ENCODE measurements around the gene RERE. TPM values are rescaled to one million over a fixed set of nuclear protein-coding genes. Genes with fewer than 3 reads are reported as not detected.

RERE gene
- total and polyA plus RNA-seq, 12 donors = 33.4 to 146 (median 72.7) TPM

GRCh38 chr1:8427493-8427892 is 389.9 kb downstream of the RERE start:
- H3K4me1 ChIP-seq (replicated peaks in 1 of 2) = peaks cover 16 to 33% of the 10 kb centered on the region in 2 donors
- H3K27ac ChIP-seq = peak overlapping the region in 2 of 5 donors; percentile 28 to 65
- no peak overlapping the region for H3K4me3 ChIP-seq
- WGBS, 4 donors = 77 to 85% (median 78%) methylated on average over 5 of the region's 5 CpGs
- intact Hi-C loops (cut with DNase I) = no loop called here
- no peaks in the 10 kb centered on the region for H3K9me3 ChIP-seq (replicated peaks in 1 of 3)
- H3K36me3 ChIP-seq (replicated peaks in 1 of 2) = no peaks in the 10 kb centered on the region
- no peak for TF ChIP-seq POLR2A (IDR thresholded peaks at IDR 0.05)
- TF ChIP-seq, protein P1, sequence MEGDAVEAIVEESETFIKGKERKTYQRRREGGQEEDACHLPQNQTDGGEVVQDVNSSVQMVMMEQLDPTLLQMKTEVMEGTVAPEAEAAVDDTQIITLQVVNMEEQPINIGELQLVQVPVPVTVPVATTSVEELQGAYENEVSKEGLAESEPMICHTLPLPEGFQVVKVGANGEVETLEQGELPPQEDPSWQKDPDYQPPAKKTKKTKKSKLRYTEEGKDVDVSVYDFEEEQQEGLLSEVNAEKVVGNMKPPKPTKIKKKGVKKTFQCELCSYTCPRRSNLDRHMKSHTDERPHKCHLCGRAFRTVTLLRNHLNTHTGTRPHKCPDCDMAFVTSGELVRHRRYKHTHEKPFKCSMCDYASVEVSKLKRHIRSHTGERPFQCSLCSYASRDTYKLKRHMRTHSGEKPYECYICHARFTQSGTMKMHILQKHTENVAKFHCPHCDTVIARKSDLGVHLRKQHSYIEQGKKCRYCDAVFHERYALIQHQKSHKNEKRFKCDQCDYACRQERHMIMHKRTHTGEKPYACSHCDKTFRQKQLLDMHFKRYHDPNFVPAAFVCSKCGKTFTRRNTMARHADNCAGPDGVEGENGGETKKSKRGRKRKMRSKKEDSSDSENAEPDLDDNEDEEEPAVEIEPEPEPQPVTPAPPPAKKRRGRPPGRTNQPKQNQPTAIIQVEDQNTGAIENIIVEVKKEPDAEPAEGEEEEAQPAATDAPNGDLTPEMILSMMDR (IDR thresholded peaks at IDR 0.05) = no peak
- no peaks in the 10 kb centered on the region for H3K27me3 ChIP-seq
- no peak for DNase-seq

- Histone ChIP-seq H3K9me3 (replicated peaks in 1 of 3) (no peaks in the 10 kb centered on the region), H3K27ac (peak overlapping the region in 2 of 5 donors; percentile 17 to 28), H3K36me3 (replicated peaks in 1 of 2) (no peaks in the 10 kb centered on the region), H3K4me3 (no peak overlapping the region), H3K4me1 (replicated peaks in 1 of 2) (peaks cover 16 to 35% of the 10 kb centered on the region in 2 donors), H3K27me3 (no peaks in the 10 kb centered on the region)
- TF ChIP-seq, protein P1 (IDR thresholded peaks at IDR 0.05) = no peak
- TF ChIP-seq POLR2A (IDR thresholded peaks at IDR 0.05) = no peak
- 87 to 94% (median 91%) methylated on average over 4 of the region's 4 CpGs for WGBS, 4 donors
- no peak for DNase-seq
- intact Hi-C loops (cut with DNase I) = no loop called here
Measured at GRCh38 chr1:8426996-8427395, 390.4 kb downstream of the RERE start.

DNA sequence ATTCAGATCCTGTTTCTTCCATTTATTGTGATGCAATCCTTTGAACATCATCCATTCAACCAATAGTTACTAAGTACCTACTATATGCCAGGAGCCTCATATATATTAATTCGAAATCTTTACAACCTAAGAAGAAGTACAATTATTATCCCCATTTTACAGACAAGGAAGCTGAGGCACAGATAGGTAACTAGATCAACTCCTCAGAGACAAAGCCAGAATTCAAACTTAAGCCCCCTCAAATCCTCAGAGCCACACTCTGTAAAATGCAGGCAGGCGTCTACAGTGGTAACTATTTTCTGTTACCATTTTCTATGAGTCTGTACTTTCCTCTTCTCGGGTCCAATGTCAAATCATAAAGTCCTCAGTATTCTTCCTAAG is 391.7 kb downstream of the RERE start:
- Histone ChIP-seq H3K9me3 (replicated peaks in 1 of 3) (no peaks in the 10 kb centered on the region), H3K36me3 (replicated peaks in 1 of 2) (peaks cover 0 to under 1% of the 10 kb centered on the region in 2 donors), H3K27ac (no peak overlapping the region), H3K27me3 (no peaks in the 10 kb centered on the region), H3K4me1 (replicated peaks in 1 of 2) (peaks cover 16 to 45% of the 10 kb centered on the region in 2 donors), H3K4me3 (no peak overlapping the region)
- no peak for DNase-seq
- TF ChIP-seq, protein P1 (IDR thresholded peaks at IDR 0.05) = no peak
- TF ChIP-seq POLR2A (IDR thresholded peaks at IDR 0.05) = no peak
- intact Hi-C loops (cut with DNase I) = no loop called here
- WGBS, 4 donors = 89 to 100% (median 96%) methylated on average over 3 of the region's 3 CpGs

DNA sequence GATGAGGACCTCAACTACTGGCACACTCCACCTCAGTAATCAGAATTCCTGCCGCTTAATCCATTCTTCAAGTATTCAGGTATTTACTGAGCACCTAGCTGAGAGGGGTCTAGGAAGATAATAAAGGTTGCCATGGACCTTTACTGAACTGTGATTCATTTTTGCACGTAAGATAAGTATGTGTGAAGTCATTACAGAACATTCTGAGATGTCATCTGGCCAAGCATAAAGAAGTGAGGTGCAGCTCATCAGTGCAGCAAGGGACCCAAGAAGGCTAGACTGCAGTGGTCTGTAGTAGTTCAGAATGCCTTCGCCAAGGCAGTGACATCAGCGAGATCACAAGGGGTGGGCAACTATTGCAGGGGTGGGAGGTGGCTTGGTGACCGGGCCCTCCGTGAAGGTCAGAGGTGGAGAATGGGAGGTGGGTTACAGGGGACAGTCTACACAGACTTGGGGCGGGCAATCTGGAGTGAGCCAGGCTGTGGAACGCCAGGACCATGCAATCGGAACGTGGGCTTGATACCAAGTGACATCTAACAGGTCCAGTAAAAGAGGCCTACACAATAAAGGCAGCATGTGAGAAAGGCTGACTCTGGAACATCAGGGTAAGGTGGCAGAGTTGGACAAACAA is 392.2 kb downstream of the RERE start:
- peaks cover 0 to 5% of the 10 kb centered on the region in 2 donors for H3K36me3 ChIP-seq (replicated peaks in 1 of 2)

More for the DNA sequence above, 392.2 kb downstream of the RERE start:
- peaks cover 16 to 50% of the 10 kb centered on the region in 2 donors for H3K4me1 ChIP-seq (replicated peaks in 1 of 2)
- no peaks in the 10 kb centered on the region for H3K27me3 ChIP-seq
- no peaks in the 10 kb centered on the region for H3K9me3 ChIP-seq (replicated peaks in 1 of 3)
- H3K27ac ChIP-seq = peak overlapping the region; percentile 77 to 98 (median 97)
- intact Hi-C loops (cut with DNase I) = no loop called here
- no peak for DNase-seq
- TF ChIP-seq POLR2A (IDR thresholded peaks at IDR 0.05) = no peak
- TF ChIP-seq, protein P1 (IDR thresholded peaks at IDR 0.05) = no peak
- 89 to 95% (median 91%) methylated on average over 10 of the region's 10 CpGs for WGBS, 4 donors
- H3K4me3 ChIP-seq = no peak overlapping the region

All from adrenal gland (tissue), 12 donors.